ELF-1 (cell line): ENCODE measurements around the gene TSR2.

ENCODE experiments used
- DNase-seq: peaks from one replicate; pipeline ENCODE4 v3.0.0-alpha.2; 2016; ENCODE audit warnings: low read depth, low spot score

The TSR2 gene

DNA sequence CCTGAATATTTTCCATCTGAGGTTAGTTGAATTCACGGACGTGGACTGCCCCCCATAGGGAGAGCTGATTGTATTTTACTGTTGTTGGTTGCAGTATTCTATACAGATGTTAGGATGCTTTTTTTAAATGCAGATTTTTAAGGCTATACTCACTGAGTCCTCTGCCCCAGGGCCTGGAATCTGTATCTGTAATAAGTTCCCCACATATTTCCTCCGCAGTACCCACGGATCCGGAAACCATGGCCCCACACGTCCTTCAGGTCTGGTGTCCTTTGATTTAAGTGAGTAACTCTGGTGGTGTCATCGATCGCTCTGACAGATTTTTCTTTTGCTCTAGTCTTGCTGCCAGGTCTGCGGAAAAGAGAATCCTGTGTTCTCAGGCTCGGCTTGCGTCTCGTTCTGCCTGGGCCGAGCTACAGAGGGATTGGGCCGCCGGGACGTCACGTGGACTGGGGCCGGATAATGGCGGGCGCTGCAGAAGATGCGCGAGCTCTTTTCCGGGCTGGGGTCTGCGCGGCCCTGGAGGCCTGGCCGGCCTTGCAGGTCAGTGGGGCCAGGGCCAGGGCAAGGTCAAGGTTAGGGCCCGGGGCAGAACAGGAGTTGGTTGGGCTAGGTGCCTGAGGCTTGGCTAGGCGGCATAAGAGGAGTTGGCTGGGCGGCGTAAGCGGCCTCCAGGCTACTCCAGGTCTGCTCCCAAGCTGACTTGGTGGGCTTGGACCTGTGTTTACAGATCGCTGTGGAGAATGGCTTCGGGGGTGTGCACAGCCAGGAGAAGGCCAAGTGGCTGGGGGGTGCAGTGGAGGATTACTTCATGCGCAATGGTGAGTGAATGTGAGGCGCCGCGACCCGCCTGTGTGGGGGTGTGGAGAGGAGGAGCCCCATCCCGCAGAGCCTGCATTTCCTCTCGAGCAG is at the start of gene TSR2:
Gene TSR2 (plus strand): TSS at position 445 of the 912 bp plus-strand sequence. CDS start 18 bp downstream, at position 463.
- peak; percentile 95 for DNase-seq

- no peak for DNase-seq
Measured at GRCh38 chrX:54397113-54397512, 43.1 kb upstream of the TSR2 start.

GRCh38 chrX:54407266-54407665 is 32.9 kb upstream of the TSR2 start:
- DNase-seq = no peak

- no peak for DNase-seq
Measured at GRCh38 chrX:54411732-54412131, 28.5 kb upstream of the TSR2 start.

DNA sequence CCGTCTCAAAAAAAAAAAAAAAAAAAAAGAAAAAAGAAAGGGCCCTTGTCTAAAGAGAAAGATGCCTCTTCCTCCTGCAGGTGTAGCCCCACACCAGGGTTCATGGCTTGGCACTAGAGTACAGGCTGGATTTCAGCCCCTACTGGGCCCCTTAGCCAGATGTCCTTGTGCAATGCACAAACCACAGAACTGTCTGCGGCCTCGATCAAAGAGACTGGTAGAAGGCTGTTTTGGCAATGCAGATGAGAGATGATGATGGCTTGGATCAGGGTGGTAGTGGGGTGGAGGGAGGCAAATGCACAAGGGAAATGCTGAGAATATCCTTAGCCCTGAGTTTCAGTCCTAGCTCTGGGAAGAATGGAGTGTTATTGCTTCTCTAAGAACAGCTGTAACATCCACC is 26.5 kb upstream of the TSR2 start:
- DNase-seq = no peak

DNA sequence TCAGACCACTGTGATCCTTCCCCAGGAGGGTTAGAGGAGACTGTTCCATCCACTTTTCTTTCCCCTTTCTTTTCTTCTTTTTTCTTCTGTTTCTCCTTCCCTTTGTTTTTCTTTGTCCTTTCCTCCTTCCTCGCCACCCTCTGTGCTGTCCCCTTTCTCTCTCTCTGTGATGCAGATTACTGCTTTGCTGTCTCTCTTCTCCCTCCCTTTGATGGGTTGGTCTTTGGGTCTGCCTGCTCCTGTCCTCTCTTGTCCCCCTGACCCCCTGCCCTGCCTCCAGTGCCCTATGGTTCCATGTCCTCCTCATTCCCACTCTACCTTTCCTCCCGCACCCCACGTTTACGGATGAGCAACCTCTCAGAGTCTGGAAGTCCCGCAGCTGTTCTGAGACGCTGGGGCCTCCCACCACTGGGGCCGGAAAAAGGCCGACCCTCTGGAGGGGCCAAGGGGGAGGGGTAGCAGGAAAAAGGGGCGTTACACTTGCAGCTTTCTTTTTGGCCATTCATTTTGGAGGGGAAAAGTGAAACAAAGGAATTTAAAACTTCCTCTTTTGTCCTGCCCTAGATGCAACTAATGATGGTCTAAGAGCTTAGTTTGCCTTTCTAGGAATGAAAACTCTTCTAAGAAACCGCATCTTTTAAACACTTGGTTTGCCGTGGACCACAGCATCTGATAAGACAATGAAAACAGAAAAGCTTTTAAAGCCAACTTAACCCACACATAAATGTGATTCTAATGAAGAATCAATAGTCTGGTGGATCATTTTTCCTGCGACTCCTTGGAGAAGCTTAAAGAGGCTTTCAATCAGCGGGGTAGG is 24.5 kb upstream of the TSR2 start:
- peak; percentile 45 for DNase-seq

DNA sequence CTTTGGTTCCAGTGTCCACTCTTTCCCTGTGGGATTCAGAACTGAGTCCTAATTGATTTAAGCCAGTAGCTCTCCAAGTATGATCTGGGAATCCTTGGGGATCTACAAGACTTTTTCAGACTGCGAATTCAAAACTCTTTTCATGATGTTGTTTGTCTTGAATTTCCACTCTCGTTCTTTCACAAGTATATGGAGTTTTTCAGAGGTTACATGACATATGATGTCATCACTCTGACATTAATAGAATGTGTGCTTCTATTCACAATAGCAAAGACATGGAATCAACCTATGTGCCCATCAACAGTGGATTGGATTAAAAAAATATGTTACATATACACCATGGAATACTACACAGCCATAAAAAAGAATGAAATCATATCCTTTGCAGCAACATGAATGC is 23.2 kb upstream of the TSR2 start:
- no peak for DNase-seq

GRCh38 chrX:54419559-54420302 is 20.5 kb upstream of the TSR2 start:
- DNase-seq = no peak

GRCh38 chrX:54422168-54422567 is 18.0 kb upstream of the TSR2 start:
- DNase-seq = no peak

GRCh38 chrX:54423161-54423888 is 16.9 kb upstream of the TSR2 start:
- DNase-seq = peak; percentile 77

GRCh38 chrX:54427837-54428424 is 12.3 kb upstream of the TSR2 start:
- DNase-seq = no peak

DNA sequence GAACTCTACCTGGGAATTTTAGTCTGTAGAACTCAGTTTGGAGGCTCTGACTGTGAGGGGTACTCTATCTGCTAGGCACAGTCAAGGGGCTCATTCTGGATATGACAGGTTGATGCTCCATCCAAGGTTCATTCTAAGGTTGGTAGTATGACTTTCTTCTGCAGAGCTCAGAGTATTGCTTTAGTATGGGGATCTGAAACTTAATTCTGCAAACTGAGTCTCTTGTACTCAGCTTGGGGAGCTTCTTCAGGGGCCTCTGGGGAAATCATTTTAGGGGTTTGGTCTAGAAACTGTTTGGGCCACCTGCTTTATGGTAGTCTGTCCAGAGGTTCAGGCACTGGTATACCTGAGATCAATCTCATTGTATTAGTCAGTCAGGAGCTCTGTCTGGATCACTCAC is 9.7 kb upstream of the TSR2 start:
- DNase-seq = no peak

DNA sequence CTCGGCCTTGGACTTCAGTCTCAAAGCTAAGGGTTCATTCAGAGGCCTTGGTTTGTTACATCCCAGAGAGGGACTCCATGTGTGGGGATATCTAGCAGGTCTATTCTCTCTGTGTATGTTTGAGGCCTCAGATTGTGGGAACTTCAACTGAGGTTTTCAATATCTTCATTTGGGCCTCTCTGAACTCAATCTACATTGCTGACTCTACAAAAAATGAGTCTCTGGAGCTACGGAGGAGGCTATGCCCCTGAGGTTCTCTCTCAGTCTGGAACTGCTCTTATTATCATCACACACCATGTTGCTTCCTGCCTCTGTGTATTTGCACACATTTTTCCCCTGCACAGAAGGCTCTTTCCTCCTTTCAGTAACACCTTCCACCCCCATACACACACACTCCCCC is 5.1 kb upstream of the TSR2 start:
- no peak for DNase-seq

GRCh38 chrX:54442790-54443189 is 2.6 kb downstream of the TSR2 start:
- DNase-seq = no peak

DNA sequence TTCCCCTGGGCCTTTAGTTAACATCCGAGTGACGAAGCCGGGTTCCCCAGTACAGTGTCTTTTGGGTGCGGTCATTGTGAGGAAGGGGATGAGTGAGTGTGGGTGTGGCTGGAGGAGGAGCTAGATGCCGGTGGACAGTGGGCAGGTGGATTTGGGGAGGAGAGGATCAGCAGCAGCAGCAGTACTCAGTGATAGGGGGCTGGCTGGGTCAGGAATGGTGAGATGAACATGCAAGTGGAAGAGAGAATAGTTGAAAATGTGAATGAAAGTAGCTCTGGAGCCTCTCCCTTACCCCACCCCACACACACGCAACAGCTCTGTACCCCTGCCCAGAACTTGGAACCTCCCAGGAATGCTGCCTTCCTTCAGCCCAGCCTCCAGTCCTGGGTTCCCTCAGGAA is 4.5 kb downstream of the TSR2 start:
- DNase-seq = peak; percentile 20

GRCh38 chrX:54446084-54446483 is 5.9 kb downstream of the TSR2 start:
- DNase-seq = peak; percentile 95

DNA sequence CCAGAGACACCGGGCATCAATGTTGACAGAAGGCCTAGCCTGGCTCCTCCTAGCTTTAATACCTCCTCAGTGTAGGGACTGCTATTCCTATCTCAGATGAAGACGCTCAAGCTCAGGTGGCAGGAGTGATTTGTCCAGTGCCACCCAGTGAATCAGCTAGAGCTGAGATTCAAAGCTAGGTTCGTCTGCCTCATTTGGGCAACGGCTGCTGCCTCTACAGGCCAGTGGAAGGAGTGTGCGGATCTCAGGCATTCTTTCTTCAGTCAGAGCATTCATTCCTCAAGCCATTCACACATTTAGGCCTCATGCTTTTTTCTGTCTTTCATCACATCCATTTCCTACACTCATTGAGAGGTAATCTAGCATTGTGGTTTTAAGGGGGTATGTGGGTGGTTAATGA is 7.3 kb downstream of the TSR2 start:
- peak; percentile 51 for DNase-seq

DNA sequence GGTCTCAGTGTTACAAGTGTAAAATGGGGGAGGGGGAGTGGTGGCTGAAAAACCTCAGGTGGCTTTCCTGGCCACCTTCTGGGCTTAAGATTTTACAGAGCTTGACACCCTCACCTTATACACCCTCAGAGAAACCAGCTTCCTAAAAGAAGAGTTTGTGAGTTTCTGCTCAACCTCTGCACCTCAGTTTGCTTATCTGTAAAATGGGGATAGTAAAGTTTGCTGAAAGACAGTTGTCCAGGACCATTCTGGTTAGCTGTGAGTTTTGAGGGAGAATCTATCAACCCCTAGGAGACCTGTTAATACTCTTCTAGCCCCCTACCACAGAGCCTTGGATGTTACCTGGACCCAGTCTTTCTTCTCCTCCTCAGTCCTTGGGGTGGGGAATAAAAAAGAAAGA is 9.7 kb downstream of the TSR2 start:
- no peak for DNase-seq

DNA sequence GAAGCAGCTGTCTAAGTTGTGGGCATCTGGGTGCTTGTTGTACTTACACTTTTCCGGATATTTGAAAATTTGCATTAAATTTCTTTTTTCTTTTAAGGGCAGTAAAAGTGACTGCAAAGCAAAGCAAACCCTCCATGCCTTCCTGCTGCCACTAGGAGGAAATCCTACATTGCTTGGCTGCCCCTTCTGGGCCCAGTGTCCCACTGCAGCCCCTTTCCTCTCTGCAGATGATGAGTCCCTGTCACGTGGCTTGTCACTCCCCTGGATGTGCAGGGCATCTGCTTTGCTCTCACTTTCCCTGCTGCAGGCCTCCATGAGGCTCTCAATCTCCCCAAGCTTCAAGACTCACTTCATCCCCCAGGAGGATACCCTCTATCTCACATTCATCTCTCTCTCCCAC is 12.7 kb downstream of the TSR2 start:
- DNase-seq = peak; percentile 77

GRCh38 chrX:54470054-54470760 is 30.0 kb downstream of the TSR2 start:
- no peak for DNase-seq
